ENCODE measurements around the gene HNRNPUL1. TPM values are rescaled to one million over a fixed set of nuclear protein-coding genes. Genes with fewer than 3 reads are reported as not detected.
A peak's percentile ranks its signal among the peaks of the same experiment; 100 is the strongest.

The HNRNPUL1 gene
- total and polyA plus RNA-seq, 10 of the 15 experiments (the other 5 are each of a cell fraction or from before 2014, with no cell fraction given), result 11.1 to 276 (median 117) TPM

DNA sequence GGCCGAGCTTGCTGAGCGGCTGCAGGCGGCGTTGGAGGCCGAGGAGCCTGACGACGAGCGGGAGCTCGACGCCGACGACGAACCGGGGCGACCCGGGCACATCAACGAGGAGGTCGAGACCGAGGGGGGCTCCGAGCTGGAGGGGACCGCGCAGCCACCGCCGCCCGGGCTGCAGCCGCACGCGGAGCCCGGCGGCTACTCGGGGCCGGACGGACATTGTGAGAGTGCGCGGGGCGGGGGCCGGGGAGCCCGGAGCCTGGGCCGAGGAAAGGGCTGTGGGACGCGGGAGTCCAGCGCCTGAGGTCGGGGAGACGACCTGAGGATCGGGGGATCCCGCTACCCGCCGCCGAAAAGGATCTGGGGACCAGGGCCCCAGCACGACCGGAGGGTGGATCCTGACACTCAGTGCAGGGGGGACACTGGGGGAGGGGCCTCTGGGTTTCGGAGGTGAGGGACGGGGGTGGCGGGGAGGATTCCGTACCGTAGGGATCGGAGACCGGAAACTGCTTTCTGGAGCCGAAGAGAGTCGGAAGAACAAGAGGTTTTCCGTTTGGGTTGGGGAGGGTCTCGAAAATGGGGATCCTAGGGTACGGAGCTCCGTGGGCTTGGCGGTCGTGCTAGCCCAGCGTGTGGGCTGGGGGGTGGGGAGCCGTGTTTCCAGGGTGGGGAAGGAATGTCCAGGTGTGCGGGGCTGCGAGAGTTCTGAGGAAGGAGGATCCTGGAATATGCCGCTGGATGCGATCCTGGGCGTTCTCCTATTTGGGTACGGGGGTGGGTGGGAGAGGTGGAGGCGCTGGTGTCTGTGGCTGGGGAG lies 616 bp downstream of the HNRNPUL1 start (continued):
- TF ChIP-seq, protein P1, sequence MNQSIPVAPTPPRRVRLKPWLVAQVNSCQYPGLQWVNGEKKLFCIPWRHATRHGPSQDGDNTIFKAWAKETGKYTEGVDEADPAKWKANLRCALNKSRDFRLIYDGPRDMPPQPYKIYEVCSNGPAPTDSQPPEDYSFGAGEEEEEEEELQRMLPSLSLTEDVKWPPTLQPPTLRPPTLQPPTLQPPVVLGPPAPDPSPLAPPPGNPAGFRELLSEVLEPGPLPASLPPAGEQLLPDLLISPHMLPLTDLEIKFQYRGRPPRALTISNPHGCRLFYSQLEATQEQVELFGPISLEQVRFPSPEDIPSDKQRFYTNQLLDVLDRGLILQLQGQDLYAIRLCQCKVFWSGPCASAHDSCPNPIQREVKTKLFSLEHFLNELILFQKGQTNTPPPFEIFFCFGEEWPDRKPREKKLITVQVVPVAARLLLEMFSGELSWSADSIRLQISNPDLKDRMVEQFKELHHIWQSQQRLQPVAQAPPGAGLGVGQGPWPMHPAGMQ (IDR thresholded peaks at IDR 0.05; ENCODE audit: borderline replicate concordance), result no peak
- TF ChIP-seq TCF3 (IDR thresholded peaks at IDR 0.05; ENCODE audit: borderline replicate concordance, insufficient read depth, low read depth, low read length) (no peak), NFXL1 (IDR thresholded peaks at IDR 0.05; ENCODE audit: borderline replicate concordance) (no peak), JUNB (IDR thresholded peaks at IDR 0.05) (no peak), ETV6 (conservative IDR thresholded peaks at IDR 0.05 in 1 of 2, IDR thresholded peaks at IDR 0.05 in 1 of 2; ENCODE audit: borderline replicate concordance in 1 of 2, low read depth in 1 of 2) (no peak), NFYA (IDR thresholded peaks at IDR 0.05; ENCODE audit: borderline replicate concordance, low read depth, low read length) (no peak), POLR2AphosphoS5 (IDR thresholded peaks at IDR 0.05; ENCODE audit: low read length) (peak; percentile 69), TAF1 (IDR thresholded peaks at IDR 0.05; ENCODE audit: borderline replicate concordance, low read depth, low read length) (peak; percentile 29; the same call in 1 of the 2 replicates), BHLHE40 (IDR thresholded peaks at IDR 0.05; ENCODE audit: borderline replicate concordance in 1 of 2, low read depth in 2 of 2, low read length in 1 of 2) (no peak), NR2F1 (conservative IDR thresholded peaks at IDR 0.05) (peak; percentile 11; the same call in 1 of the 2 replicates), SP1 (IDR thresholded peaks at IDR 0.05; ENCODE audit: low read depth, low read length) (no peak), NRF1 (conservative IDR thresholded peaks at IDR 0.05; ENCODE audit: low read depth, low read length) (no peak), CBX3 (IDR thresholded peaks at IDR 0.05; ENCODE audit: borderline replicate concordance, low read depth) (no peak), CHD2 (IDR thresholded peaks at IDR 0.05; ENCODE audit: borderline replicate concordance, low read depth, low read length) (no peak), PAX5 (IDR thresholded peaks at IDR 0.05; ENCODE audit: borderline replicate concordance, low read depth, low read length) (no peak)
- TF ChIP-seq, protein P2, sequence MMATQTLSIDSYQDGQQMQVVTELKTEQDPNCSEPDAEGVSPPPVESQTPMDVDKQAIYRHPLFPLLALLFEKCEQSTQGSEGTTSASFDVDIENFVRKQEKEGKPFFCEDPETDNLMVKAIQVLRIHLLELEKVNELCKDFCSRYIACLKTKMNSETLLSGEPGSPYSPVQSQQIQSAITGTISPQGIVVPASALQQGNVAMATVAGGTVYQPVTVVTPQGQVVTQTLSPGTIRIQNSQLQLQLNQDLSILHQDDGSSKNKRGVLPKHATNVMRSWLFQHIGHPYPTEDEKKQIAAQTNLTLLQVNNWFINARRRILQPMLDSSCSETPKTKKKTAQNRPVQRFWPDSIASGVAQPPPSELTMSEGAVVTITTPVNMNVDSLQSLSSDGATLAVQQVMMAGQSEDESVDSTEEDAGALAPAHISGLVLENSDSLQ (IDR thresholded peaks at IDR 0.05), result peak; percentile 19; the same call in 1 of the 2 replicates
- TF ChIP-seq, protein P3, sequence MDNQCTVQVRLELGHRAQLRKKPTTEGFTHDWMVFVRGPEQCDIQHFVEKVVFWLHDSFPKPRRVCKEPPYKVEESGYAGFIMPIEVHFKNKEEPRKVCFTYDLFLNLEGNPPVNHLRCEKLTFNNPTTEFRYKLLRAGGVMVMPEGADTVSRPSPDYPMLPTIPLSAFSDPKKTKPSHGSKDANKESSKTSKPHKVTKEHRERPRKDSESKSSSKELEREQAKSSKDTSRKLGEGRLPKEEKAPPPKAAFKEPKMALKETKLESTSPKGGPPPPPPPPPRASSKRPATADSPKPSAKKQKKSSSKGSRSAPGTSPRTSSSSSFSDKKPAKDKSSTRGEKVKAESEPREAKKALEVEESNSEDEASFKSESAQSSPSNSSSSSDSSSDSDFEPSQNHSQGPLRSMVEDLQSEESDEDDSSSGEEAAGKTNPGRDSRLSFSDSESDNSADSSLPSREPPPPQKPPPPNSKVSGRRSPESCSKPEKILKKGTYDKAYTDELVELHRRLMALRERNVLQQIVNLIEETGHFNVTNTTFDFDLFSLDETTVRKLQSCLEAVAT (IDR thresholded peaks at IDR 0.05), result 0 out of 2 replicates have a peak, but pooled peaks have one; percentile 26
- TF ChIP-seq, protein P4, sequence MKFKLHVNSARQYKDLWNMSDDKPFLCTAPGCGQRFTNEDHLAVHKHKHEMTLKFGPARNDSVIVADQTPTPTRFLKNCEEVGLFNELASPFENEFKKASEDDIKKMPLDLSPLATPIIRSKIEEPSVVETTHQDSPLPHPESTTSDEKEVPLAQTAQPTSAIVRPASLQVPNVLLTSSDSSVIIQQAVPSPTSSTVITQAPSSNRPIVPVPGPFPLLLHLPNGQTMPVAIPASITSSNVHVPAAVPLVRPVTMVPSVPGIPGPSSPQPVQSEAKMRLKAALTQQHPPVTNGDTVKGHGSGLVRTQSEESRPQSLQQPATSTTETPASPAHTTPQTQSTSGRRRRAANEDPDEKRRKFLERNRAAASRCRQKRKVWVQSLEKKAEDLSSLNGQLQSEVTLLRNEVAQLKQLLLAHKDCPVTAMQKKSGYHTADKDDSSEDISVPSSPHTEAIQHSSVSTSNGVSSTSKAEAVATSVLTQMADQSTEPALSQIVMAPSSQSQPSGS (IDR thresholded peaks at IDR 0.05; ENCODE audit: low read length), result no peak
- TF ChIP-seq, protein P5, sequence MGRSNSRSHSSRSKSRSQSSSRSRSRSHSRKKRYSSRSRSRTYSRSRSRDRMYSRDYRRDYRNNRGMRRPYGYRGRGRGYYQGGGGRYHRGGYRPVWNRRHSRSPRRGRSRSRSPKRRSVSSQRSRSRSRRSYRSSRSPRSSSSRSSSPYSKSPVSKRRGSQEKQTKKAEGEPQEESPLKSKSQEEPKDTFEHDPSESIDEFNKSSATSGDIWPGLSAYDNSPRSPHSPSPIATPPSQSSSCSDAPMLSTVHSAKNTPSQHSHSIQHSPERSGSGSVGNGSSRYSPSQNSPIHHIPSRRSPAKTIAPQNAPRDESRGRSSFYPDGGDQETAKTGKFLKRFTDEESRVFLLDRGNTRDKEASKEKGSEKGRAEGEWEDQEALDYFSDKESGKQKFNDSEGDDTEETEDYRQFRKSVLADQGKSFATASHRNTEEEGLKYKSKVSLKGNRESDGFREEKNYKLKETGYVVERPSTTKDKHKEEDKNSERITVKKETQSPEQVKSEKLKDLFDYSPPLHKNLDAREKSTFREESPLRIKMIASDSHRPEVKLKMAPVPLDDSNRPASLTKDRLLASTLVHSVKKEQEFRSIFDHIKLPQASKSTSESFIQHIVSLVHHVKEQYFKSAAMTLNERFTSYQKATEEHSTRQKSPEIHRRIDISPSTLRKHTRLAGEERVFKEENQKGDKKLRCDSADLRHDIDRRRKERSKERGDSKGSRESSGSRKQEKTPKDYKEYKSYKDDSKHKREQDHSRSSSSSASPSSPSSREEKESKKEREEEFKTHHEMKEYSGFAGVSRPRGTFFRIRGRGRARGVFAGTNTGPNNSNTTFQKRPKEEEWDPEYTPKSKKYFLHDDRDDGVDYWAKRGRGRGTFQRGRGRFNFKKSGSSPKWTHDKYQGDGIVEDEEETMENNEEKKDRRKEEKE (IDR thresholded peaks at IDR 0.05), result no peak
